Measurements from ENCODE around the gene PPP1CB. TPM values are rescaled to one million over a fixed set of nuclear protein-coding genes. Genes with fewer than 3 reads are reported as not detected.
"Not testable (repeated sequence)": the region's sequence is repeated elsewhere in the genome, so short reads cannot be mapped to it uniquely, and the experiment has no call there.

The PPP1CB gene
- total RNA-seq, 1 donor from 2014 or later = 429 TPM

DNA sequence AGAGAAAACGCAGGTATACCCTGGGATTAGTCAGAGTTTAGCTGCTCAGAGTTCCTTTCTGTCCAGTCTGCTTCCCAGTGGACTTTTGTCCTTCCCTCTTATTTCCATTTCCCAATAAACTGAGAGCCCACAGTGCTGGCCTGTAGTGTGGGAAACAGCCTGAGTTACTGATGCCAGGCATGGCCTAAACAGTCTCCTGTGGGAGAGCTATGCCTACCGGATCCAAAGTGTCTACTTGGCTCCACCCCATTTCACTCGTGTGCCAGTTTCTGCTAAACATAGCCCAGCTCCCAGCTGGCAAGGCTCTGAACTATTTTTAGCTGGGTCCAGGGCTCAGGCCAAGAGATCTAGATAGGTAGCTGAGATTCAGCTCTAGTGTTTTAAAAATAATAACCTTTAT, 15.6 kb upstream of the PPP1CB start:
- DNase-seq = peak; percentile 74
- intact Hi-C loops (cut with DNase I) = no loop called here
- peak; percentile 96 for ATAC-seq (ENCODE audit: poor library complexity)

DNA sequence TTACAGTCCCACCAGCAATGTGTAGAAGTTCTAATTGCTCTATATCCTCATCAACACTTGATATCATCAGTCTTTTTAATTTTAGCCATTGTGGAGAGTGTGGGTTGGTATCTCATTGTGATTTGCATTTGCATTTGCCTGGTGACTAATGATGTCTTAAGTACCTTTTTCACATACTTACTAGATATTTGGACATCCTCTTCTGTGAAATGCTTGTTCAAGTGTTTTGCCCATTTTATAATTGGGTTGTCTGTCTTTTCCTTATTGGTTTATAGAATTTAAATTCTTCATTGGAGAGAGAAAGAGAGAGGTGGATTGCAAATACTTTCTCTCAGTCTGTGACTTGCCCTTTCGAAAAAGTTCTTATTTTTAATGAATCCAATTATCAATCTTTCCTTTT, 14.0 kb upstream of the PPP1CB start:
- DNase-seq = no peak
- intact Hi-C loops (cut with DNase I) = no loop called here
- ATAC-seq (ENCODE audit: poor library complexity) = no peak

DNA sequence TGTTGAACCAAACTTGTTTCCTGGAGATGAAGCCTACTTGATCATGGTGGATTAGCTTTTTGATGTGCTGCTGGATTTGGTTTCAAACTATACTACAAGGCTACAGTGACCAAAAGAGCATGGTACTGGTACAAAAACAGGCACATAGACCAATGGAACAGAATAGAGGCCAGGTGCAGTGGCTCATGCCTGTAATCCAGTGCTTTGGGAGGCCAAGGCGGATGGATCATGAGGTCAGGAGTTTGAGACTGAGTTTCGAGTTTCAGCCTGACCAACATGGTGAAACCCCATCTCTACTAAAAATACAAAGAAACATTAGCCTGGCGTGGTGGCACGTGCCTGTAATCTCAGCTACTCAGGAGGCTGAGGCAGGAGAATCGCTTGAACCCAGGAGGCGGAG, 9.0 kb upstream of the PPP1CB start:
- ATAC-seq (ENCODE audit: poor library complexity); intact Hi-C loops (cut with DNase I); DNase-seq: not testable (repeated sequence)

DNA sequence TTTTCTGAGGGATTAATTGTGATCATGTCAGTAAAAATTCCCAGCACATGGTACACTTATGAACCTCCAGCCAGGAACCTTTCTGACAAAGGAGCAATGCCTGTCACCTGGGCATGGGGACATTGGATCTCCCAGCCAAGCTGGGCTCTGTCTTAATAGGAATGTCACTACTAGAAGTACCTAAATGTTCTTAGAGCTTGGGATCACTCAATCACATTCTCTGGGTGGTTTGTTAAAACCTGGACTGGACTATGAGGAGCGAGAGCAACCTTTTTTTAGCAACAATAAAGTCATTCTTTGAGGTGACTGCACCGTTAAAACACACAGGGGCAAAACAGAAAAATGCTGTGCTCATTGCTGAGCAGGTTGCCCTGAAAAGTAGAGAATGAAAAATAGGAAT, 6.4 kb upstream of the PPP1CB start:
- intact Hi-C loops (cut with DNase I) = no loop called here
- peak; percentile 65 for ATAC-seq (ENCODE audit: poor library complexity)

DNA sequence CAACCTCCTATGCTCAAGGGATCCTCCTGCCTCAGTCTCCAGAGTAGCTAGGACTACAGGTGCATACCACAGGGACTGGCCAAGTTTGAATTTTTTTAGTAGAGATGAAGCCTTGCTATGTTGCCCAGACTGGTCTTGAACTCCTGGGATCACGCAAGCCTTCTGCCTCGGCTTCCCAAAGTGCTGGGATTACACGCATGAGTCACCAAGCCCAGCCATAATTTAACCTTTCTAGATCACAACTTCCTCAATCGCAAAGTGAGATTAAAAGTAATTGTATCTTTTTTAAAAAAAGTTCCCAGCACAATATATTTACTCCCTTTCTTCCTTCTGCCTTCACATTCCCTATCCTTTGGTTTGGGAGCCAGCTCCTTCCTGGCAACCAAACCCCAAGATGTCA, 5.8 kb upstream of the PPP1CB start:
- intact Hi-C loops (cut with DNase I) = no loop called here
- no peak for DNase-seq
- no peak for ATAC-seq (ENCODE audit: poor library complexity)

More for the DNA sequence above, 6.4 kb upstream of the PPP1CB start:
- DNase-seq = no peak

DNA sequence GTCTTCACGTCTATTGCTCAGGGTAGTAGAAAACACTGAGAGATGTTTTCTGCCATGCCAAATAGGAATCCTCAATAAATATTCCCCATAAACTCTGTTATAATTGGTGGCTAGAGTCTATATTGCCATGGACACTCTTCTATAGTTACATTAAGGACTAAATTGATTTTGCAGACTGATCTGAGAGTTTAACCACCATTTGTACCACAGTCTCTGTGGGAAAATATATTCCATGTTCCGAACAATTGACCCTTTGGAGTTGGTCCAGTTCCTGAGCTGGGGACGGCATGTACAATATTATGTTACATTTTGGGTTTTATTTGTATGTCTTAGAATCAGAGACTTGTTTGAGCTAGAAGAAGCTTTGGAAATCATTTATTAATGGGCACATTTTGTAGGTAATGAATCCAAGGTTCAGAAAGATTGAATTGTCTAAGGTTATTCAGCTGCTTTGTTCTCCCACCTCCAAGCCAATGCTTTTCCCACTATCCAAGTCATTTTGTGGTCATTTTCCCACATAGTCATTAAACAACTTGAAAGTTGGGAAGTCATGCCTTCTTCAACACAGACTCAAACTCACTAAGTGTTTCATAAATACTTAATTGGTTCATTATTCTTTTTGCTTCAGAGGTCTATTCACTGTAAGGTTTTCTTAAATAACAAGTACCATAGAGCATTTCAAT, 5.1 kb upstream of the PPP1CB start:
- intact Hi-C loops (cut with DNase I) = no loop called here
- no peak for DNase-seq
- no peak for ATAC-seq (ENCODE audit: poor library complexity)

DNA sequence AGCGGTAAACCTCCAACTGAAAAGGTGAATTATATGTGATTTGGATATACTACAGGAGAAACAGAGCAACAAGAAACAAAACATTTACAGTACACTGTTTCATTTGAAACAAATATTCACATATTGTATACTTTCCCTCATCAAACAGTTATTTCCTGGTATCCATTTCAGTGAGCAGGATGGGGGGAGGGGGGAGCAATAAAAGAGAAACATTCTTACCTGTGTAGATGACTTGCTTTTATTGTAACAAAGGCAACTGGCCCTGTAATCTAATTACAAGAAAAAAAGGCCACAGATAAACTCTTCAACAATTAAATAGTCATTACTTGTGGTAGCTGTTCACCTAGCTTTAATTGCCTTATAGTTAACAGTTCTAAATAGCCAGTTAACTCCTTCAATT, 3.9 kb upstream of the PPP1CB start:
- ATAC-seq (ENCODE audit: poor library complexity) = no peak
- no peak for DNase-seq
- intact Hi-C loops (cut with DNase I) = no loop called here

DNA sequence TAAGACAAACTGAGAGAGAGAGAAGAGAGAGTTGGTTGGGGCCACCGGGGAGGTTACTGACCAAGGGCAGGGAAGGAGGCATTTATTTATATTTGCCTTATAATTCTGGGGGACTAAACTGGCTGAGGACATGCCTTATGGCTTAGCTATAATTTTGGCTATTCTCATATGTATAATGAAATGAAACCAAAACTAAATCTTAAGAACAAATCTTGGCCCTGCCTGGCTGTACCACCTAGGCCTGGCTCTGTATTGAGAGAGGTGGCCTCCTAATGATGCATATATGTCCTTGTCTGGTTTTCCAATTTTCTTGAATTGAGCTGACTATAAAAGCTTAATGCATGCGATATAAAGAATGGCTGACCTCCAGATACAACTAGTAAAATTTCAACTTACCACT, 3.5 kb upstream of the PPP1CB start:
- DNase-seq (no peak), ATAC-seq (ENCODE audit: poor library complexity) (no peak)
- intact Hi-C loops (cut with DNase I) = no loop called here

DNA sequence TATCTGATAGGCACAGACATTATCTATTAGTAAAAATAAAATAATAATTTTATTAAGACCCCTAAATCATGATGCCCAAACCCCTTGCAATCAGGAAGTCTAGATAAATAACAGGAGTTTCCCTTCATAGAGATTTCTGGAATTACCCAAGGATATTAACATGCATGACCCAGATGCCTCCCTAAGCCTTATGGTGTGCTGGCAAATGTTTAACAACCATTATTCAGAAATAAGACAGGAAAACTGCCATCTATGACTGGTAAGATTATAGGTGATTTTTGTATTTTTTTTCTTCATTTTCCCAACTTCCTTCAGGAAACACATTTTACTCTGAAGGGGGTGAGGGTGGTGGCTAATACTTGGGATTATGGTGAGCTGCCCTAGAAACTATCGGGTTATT, 2.7 kb upstream of the PPP1CB start:
- no peak for ATAC-seq (ENCODE audit: poor library complexity)
- DNase-seq = no peak
- intact Hi-C loops (cut with DNase I) = no loop called here

DNA sequence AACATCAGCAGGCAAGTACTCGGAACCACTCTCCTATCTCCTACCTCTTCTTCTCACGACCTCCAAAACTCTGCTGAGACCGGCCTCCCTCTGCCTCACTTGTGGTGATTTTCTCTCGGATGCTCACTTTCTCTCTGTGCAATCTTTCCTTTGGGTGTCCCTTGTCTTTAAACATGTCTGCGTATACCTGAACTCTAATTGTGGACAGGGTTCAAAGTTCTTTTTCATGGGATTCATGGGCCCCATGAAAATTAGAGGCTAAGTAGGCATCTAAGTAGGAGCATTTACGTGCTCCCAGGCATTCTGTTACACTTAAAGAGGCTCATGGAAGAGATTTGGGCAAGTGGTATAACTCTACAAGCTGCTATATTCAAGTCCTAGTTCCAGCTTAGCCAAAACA, 2.1 kb upstream of the PPP1CB start:
- DNase-seq (no peak), ATAC-seq (ENCODE audit: poor library complexity) (no peak)
- intact Hi-C loops (cut with DNase I) = no loop called here

DNA sequence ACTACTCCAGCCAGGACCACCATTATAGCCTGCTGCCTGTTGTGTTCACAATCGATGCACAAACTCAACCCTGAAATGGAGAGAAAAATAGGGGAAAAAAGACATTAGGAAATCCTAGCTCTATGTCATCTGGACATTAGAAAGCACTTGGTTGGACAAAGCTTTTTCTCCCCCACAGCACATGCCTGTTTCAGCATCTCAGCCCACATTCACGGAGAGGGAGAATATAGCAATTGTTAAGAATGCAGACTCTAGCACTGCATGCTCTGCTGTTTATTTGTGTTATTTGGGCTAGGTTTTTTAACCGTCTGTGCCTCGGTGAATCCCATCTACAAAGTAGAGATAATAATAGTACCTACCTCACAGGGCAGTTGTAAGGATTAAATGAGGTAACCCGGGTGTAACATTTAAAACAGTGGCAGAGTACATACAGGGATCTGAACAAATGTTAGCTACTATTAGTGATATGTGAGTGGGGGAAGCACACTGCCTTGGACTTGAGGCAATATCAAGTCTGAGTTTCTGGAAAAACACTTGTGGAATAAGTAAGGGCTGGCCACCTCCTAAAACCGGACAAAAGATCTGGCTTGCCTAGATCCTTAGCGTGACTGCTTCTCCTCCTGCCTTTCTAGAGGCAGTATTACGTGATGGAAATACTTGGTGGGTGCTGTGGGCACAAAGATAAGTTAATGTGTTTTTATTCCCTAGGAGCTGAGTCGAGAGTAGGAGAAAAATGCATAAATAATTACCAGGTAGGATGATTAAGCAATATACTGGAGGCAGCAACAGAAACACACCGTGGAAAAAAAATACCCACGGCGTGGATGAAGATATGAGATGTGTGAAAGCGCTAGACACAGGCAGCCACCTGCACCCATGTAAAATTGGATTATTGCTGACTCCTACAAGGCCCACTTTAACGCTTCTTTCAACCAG, 1.0 kb upstream of the PPP1CB start:
- ATAC-seq (ENCODE audit: poor library complexity) (no peak), DNase-seq (no peak)
- intact Hi-C loops (cut with DNase I) = loop anchor here (5.0 to 10.0 kb wide), 3 partner anchors 68 to 158 kb away; no protein-coding TSS in a partner anchor

DNA sequence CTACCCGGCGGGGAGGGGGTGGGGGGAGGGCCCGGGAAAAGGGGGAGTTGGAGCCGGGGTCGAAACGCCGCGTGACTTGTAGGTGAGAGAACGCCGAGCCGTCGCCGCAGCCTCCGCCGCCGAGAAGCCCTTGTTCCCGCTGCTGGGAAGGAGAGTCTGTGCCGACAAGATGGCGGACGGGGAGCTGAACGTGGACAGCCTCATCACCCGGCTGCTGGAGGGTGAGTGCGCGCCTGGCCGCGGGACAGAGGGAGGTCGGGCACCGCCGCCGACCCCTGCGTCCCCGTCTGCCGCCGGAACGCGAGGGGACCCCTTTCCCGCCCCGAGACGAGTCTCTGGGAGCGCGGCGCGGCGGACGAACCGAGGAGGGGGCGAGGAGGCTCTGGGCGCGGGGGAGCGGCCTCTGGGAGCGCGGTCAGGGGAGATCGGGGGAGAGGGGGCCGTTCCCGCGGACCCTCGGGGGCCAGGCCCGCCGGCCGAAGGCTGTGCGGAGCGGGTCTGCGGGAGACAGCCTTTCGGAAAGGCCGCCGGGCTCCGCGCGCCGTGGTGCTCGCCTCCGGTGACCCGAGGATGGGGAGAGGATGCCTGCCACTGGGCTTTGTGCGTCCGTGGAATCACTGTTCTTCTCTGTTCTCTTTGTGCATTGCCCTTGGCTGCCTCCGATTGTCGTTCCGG, 463 bp downstream of the PPP1CB start:
- ATAC-seq (ENCODE audit: poor library complexity) (peak; percentile 55), DNase-seq (no peak)
- intact Hi-C loops (cut with DNase I) = loop anchor here (5.0 to 10.0 kb wide), 3 partner anchors 70 to 160 kb away; no protein-coding TSS in a partner anchor

DNA sequence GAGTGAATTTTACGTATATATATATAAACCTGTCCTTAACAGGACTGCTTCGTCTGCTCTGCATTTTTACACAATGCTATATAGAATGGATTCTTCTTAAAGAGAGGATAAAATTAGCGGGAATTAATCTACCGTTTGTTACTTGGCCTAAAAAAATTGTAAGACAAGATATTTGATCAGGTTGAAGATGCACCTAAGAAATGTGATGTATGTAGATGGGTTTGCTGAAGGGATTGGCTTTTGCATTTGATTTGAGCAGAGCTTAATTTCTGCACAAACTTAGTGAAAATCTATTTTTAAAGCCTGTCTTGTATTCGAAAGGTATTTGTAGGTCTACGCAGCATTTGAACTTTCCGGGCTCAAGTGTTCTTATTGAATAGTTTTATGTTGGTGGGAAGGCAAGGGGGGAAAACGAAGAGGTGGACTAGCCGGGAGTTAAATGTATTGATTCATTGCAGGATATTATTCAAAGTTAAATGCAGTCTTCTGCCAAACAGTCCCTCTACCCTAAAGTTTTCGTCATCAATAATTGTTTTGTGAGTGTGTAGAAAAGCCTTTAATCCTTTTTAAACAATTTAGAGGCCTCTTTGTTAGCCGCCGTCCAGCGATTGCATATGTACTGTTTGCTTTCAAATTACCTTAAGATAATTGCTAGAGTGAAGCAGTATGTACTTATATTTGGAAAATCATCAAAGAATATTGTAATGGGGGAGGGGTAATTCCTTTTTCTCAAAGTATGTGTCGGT, 1.2 kb downstream of the PPP1CB start:
- no peak for ATAC-seq (ENCODE audit: poor library complexity)
- no peak for DNase-seq
- intact Hi-C loops (cut with DNase I) = loop anchor here (5.0 to 10.0 kb wide), 3 partner anchors 71 to 161 kb away; no protein-coding TSS in a partner anchor

DNA sequence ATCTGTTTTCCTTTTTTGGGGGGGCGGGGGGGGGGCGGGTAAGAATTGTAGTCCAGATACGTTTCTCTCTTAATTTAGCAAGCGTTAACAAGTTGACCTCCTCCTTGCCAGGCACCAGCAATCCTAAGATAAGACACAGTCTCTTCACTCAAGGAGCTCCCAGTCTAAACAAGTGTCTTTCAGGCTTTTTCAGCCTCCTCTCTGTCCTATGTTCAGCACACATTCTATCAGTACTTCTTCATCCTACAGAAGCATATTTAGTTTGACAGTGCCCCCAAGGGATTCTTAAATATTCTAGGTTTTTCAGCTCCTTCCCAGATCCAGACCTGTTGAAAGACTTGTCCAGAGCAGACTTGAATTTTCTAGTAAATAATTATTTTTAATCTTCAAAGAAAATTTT, 2.7 kb downstream of the PPP1CB start:
- intact Hi-C loops (cut with DNase I) = loop anchor here (5.0 to 10.0 kb wide), 3 partner anchors 72 to 162 kb away; no protein-coding TSS in a partner anchor
- DNase-seq = no peak
- ATAC-seq (ENCODE audit: poor library complexity) = no peak

DNA sequence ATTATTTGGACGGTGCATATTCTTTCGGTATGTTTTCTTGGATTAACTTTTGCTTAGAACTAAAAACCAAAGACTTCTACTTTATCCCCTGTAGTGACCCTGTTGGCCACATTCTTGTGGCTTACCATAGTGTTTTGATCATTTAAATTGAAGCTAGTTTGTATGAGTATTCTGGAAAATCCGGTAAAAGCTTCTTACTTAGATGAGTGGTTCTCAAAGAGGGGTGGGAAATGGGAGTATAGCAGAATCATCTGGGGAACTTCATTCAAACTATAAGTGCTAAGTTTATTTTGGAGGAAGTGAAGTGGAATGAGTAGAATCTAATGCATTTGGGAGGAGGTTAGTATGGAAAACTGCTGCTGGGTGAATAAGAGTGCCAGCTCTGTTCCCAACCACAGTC, 3.8 kb downstream of the PPP1CB start:
- ATAC-seq (ENCODE audit: poor library complexity) = no peak
- DNase-seq = no peak
- intact Hi-C loops (cut with DNase I) = loop anchor here (10.0 kb wide), 1 partner anchor 131 kb away; no protein-coding TSS in a partner anchor

DNA sequence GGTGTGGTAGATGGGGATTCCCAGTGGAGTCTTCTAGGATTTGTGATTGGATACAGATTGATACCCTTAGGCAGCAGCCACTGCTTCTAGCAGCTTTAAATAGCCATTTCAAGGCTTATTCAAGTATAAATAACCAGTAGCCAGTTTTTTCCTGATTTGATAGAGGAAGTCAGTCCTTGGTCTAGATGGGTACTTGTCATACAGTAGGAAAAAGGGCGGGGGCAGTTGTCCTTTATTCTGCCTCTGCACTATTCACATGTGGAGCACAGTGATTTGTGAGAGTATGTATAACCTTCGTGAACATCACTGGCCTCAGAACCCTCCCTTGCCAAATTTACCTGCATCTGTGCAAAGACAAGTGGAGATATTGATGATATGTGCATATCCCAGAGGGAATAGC, 6.8 kb downstream of the PPP1CB start:
- intact Hi-C loops (cut with DNase I) = loop anchor here (10.0 kb wide), 1 partner anchor 134 kb away; no protein-coding TSS in a partner anchor
- DNase-seq = no peak
- no peak for ATAC-seq (ENCODE audit: poor library complexity)

DNA sequence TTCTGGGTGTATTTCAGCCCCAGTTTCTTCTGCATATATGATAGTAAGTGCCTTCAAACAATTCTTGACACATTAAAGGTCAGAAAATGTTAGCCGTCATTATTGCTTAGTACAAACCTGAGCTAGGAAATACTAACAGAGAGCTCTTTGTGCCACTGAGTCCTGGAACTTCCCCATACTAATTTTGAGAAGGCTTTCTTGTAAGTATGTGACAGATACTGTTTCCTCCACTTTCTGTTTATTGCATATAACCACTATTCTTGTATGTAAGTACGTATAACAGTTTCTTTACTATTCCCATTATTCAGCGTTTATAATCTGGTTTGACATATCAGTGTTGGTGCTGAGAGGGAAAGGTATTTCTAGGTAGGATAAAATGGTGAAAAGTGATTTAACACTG, 9.8 kb downstream of the PPP1CB start:
- ATAC-seq (ENCODE audit: poor library complexity) (no peak), DNase-seq (no peak)
- intact Hi-C loops (cut with DNase I) = no loop called here

DNA sequence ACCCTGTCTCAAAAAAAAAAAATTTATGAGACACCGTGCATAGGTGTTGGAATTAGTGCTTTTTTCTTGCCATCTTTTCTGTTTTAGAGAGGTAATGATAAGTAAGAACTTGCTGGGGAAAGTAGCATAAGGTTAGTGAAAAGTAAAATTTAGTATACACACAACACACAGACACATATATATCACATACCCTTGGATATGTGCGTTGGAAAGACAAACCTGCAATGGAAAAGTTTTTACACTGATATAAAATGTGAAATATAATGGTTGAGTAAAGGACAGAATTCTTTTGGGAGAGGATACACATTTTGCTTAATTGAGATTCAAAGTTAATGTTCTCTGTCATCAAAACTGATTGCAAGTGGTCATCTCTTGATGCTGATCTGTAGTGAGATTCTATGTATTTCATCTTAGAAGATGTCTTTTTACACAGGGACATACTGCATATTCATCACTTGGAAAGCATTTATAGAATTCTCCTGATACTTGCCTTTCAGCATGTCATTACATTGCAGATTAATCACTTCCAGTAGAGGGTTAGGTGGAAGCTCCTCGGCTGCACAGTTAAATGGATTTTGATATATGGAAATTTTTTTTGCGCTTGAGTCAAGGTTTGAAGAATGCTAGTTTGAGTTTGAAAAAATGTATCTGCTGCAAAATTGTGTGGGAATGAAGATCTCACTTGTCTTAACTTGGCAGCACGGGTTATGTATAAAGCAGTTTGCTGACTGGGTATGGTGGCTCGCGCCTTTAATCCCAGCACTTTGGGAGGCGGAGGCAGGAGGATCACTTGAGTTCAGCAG, 13.5 kb downstream of the PPP1CB start:
- no peak for DNase-seq
- ATAC-seq (ENCODE audit: poor library complexity) = no peak
- intact Hi-C loops (cut with DNase I) = no loop called here

All from Right ventricle myocardium superior (tissue), 1 donor.